GM18507 (cell line): ENCODE results near the gene LDHB.
"Not testable (repeated sequence)": the region's sequence is repeated elsewhere in the genome, so short reads cannot be mapped to it uniquely, and the experiment has no call there.

Experiments used
- DNase-seq: peaks from one replicate; pipeline ENCODE4 v3.0.0; 2011; ENCODE audit warnings: low read depth; ENCODE audit not compliant: insufficient read length; ENCODE audit errors: extremely low spot score
- FAIRE-seq: peaks from 2 replicates; lab custom pipeline; 2011; peaks lifted over from hg19 to GRCh38; lab: Jason Lieb, UNC

Gene LDHB

GRCh38 chr12:21617030-21617429 lies 40.6 kb downstream of the LDHB start:
- DNase-seq, result no peak
- FAIRE-seq, result no peak

- FAIRE-seq, result no peak
- no peak for DNase-seq
Observed at GRCh38 chr12:21615431-21615830, 42.2 kb downstream of the LDHB start.

- FAIRE-seq (no peak), DNase-seq (no peak)
Observed at GRCh38 chr12:21614506-21614905, 43.1 kb downstream of the LDHB start.

GRCh38 chr12:21613931-21614330 lies 43.7 kb downstream of the LDHB start:
- no peak for DNase-seq
- FAIRE-seq, result no peak

GRCh38 chr12:21608196-21608595 lies 49.4 kb downstream of the LDHB start:
- no peak for FAIRE-seq
- no peak for DNase-seq

GRCh38 chr12:21607701-21608100 lies 49.9 kb downstream of the LDHB start:
- FAIRE-seq (no peak), DNase-seq (no peak)

GRCh38 chr12:21606175-21606574 lies 51.5 kb downstream of the LDHB start:
- no peak for DNase-seq
- FAIRE-seq, result no peak

GRCh38 chr12:21604245-21605101 lies 53.2 kb downstream of the LDHB start, which contains the start of gene GYS2:
TSS of gene GYS2 (minus strand) at chr12:21604847. CDS start at chr12:21604592, 255 bp downstream.
- no peak for FAIRE-seq
- DNase-seq, result no peak

GRCh38 chr12:21602774-21603173 lies 54.9 kb downstream of the LDHB start:
- DNase-seq (no peak), FAIRE-seq (no peak)

GRCh38 chr12:21600196-21600595 lies 57.4 kb downstream of the LDHB start:
- DNase-seq (no peak), FAIRE-seq (no peak)

- FAIRE-seq (no peak), DNase-seq (no peak)
Observed at GRCh38 chr12:21599143-21599999, 58.3 kb downstream of the LDHB start.

GRCh38 chr12:21598651-21599050 lies 59.0 kb downstream of the LDHB start:
- FAIRE-seq (no peak), DNase-seq (no peak)

GRCh38 chr12:21595356-21595755 lies 62.3 kb downstream of the LDHB start:
- FAIRE-seq, result not testable (repeated sequence)

GRCh38 chr12:21585485-21585884 lies 72.2 kb downstream of the LDHB start:
- no peak for FAIRE-seq

More at GRCh38 chr12:21595356-21595755, 62.3 kb downstream of the LDHB start:
- not testable (repeated sequence) for DNase-seq

More at GRCh38 chr12:21585485-21585884, 72.2 kb downstream of the LDHB start:
- no peak for DNase-seq
